NCI-H187 (cell line): ENCODE data around the gene ICE1.
"Not testable (repeated sequence)": the region's sequence is repeated elsewhere in the genome, so short reads cannot be mapped to it uniquely, and the experiment has no call there.

Experiments used
- DNase-seq, 2 experiments: peaks; one replicate each; lab custom pipeline; 2025; lab: John Stamatoyannopoulos, UW

Gene ICE1

DNA sequence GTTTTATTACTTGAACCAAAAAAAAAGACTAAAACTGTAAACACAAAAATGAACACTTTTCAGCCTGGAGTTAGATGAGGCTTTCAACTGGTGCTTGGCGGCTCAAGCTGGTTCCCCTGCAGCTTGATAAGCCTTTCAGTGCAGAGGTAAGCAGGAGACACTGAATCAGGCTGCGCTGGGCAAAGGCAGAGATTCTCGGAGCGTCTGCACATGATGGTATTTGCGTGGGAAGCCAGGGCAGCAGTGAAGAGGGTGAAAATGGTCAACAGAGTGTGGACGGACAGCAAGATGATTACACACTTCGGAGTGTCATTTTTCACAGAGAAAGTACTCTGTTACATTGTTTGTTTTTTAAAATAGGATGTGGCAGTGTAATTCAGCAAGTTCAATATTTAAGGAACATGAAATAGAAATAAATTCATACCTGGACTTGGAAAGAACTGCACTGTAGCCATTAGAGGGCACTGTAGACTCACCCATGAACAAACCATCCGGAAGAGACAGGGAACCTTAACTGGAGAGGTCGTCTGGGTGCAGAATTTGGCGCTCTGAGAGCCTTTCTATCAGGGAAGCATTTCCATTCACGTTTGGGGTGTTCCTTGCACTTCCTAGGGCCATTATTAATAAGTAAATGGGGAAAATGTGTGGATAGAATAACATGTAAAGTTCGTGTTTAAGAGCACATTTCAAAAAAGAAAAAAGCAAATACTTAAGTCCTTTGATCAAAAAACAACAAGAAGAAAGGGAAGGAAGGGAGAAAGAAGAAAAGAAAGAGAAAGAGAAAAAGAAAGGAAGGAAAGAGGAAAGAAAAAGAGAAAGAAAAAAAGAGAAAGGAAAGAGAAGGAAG, 69.8 kb downstream of the ICE1 start:
- peak in 1 of 2 experiments; percentile 21 for DNase-seq

DNA sequence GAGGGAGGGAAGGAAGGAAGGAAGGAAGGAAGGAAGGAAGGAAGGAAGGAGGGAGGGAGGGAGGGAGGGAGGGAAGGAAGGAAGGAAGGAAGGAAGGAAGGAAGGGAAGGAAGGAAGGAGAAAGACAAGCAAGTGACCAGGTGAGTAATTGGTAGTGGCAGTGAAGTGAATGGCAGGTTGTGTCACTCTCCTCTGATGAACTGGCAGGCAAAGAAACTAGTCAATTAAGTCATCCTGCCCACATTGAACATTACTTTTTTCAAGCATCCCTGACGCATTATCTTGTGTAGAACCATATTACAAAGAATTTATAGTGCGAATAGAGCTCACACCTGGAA, 70.4 kb downstream of the ICE1 start:
- DNase-seq: not testable (repeated sequence)

DNA sequence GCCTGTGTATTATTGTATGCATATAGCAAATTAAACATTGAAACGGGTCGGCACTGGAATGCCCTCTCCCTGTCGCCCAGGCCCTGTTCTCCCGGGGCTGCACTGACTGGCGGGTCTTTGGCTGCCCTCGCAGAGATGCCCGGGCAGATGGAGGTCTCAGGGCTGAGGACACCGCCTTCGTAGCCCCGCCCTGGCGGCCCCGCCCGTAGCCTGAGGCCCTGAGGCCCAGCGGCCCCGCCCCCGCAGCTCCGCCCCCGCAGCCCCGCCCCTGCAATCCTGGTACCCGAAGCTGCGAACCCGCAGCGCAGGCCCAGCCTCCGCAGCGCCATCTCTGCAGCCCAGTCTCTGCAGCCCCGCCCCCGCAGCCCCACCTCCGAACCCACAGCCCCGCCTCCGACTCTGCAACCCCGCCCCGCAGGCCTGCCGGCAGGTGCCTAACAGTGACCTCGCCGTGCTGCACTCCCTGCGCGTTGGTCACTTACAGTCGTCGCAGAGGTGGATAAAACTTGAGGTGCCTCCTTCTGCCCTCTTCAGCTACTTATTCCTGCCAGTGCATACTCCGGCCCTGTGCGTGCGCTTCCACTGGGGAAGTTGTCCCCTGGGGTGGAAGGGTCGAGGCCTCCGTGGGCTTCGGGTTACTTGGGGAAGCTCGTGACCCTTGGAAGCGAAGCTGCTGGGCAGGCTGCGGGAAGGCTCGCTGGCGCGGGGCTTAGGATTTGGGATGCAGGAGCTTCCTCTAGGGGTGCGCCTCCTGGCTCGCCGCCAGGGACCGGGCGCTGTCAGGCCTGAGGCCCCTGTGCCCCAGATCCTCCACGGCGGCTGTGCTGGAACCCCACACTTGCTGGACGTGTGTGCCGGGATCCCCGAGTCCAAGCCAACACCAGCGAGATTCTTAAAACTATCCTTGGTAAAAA, 72.3 kb downstream of the ICE1 start:
- DNase-seq: peak; percentile 17 to 69

DNA sequence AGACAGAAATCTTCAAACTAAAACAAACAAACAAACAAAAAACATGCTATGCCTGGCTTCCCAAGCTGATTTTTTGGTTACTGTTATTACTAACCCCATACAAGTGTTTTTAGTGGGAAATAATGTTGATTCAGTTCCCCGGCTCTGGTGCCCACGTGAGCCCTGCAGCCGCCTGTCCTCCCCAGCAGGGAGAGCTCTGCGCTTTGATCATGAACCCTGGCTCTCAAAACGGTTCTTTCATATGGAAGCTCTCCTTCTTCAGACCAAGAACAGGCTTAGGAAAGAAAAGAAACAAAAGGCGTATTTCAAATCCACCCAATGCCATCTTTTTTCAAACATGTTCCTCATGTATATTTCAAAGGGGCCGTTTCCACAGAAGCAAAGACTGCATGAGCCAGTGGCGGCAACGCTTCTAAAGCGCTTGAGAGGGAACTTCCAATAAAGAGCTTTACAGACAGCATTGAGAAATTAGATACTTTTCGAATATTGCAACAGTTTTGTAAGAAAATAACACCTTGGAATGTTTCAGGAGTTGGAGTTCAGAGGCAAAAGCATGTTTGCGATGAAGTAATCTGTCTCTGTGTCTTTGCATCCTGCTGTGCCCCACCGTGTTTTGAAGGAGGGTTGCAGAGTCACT, 74.8 kb downstream of the ICE1 start:
- peak; percentile 11 to 42 for DNase-seq

- no peak for DNase-seq
Observed at GRCh38 chr5:5499442-5499841, 77.0 kb downstream of the ICE1 start.

DNA sequence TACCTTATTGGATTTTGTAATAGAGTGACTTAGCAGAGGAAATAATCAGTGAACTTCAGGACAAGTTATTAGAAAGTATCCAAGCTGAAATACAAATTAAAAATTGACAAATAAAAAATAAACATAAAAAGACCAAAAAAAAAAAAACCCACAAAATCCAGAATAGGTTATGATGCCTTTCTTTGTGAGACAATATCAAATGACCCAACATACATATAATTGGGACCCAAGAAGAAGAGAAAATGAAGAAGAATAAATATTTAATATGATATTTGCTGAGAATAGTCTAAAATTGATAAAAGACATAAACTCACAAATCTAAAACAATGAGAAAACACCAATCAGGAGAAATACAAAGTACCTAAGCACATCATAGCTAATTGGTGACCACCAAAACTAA, 81.8 kb downstream of the ICE1 start:
- DNase-seq: no peak

DNA sequence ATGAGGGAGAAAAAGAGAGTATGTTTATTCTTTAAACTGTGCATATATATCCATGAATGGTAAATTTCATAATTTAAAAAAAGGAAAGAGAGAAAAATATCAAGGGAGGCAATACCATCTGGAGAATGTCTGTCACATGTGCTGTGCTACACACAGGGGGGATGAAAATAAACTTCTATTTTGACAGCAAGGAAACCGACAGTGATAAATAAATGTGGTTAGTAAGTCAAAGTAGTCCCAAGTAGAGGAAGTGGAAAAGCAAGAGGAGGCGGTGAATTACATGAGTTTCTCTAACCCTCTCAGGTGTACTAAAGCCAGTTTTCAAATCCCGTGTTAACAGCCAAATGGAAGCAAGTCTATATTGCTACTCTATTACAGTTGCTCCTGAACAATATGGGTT, 83.3 kb downstream of the ICE1 start:
- no peak for DNase-seq

DNA sequence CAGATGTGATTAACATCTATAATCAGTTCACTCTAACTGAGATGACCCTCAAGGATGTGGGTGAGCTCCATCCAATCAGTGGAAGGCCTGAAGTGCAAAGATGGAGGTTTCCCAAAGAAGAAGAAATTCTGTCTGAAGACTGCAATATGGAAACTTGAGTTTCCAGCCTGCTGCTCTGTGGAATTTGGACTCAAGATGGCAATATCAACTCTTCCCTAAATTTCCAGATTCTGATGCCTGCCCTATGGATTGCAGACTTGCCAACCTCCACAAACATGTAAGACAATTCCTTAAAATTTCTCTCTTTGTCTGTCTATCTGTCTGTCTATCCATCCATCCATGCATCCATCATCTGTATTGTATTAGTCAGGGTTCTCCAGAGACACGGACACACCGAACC, 85.9 kb downstream of the ICE1 start:
- DNase-seq: no peak

DNA sequence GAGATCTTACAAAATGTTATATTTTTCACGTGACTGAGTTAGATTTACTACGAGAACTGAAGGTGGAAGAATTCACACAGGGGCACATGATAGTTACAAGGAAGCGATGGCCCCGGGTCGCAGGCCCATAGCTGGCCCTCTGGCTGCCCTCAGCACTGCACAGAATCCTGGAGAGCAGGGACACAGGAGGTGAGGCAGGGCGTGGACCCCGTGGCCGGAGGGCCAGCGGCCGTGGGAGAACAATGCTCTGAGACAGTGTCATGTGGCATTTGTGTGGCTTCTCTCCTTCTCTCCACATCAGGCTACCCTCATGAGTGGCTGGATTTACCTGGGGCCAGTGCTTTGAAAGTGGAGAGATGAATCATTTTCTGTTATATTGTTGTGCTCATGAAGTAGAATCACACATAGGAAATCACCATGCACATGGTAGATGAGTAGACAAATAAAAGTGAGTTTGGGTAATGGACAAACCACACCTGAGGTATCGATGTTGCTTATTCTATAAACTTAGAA, 89.5 kb downstream of the ICE1 start:
- no peak for DNase-seq

DNA sequence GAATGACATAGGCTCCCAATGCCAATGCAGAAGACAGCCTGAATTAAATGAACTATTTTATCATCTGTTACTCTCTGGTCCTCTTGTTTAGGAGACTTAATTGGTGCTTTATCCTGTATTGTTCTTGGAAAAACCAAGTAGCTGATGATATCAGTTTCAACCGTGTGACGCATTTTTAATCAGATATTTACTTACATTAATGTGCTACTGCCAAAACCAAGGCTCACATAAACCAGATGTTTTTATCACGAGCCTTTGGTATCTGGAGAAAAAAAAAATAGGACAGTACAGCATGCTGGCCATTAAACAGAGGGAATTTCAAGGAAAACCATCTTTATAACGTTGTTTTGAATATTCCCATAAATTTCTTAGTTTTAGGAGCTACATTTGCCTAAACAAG, 90.1 kb downstream of the ICE1 start:
- DNase-seq: no peak

- DNase-seq: not testable (repeated sequence)
Observed at GRCh38 chr5:5520622-5521021, 98.1 kb downstream of the ICE1 start.

GRCh38 chr5:5521029-5521428, 98.6 kb downstream of the ICE1 start:
- DNase-seq: no peak

DNA sequence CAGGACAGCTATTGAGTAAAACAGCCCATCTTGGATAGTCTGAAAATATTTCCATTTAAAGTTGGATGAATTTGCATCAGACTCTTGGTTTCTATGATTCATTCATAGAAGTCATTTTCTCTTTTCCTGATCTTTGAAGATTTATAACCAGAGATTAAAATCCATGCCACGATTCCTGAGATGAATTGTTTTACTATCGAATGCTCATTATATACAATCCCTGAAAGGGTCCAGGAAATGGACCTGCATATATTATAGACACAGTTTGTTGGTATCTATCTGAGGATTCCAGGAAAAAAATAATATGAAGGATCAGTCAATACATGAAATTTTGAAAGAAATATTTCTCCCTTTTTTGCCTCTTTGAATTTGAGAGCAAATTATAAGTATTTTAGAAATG, 99.0 kb downstream of the ICE1 start:
- no peak for DNase-seq

GRCh38 chr5:5522336-5522735, 99.9 kb downstream of the ICE1 start:
- no peak for DNase-seq

- no peak for DNase-seq
Observed at GRCh38 chr5:5523066-5523505, 100.6 kb downstream of the ICE1 start.

GRCh38 chr5:5524327-5524726, 101.8 kb downstream of the ICE1 start:
- DNase-seq: no peak

DNA sequence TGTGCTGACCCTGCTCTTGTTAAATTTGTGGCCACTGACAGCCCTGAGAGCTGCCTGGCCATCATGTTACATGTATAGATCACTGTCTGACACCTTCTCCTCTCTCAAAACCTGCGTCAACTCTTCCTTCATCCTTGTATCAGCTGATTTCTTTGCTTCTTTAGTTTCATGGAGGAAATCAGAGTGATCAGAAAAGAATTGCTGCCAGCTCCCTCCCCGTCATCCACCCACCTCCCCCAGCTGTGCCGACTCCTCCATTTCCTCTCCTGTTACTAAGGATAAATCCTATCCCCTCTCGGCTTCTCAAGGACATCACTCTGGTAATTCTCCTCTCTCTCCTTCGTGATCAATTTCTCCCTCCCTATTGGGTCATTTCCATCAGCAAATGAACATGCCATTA, 108.9 kb downstream of the ICE1 start:
- no peak for DNase-seq

GRCh38 chr5:5532306-5533076, 110.0 kb downstream of the ICE1 start:
- no peak for DNase-seq

DNA sequence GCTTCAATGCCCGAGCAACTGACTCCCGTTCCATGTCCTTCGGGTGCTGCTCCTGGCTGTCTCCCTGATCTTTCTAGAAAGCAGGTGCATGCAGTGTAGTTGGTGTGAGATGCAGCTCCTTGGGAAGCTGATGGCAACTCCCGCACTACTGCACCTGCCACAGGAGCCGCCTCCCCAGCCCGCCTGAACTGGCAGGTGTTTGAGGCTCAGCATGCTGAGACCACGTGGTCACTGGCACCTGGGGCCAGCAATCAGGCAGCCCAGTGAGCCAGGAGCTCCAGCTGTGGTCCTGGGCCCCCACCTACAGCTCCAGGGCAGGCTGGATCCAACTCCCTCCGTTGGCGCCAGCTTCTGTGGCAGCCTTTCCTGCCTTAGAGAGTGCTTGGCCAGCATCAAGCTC, 111.5 kb downstream of the ICE1 start:
- no peak for DNase-seq

GRCh38 chr5:5534333-5534732, 111.9 kb downstream of the ICE1 start:
- DNase-seq: no peak

GRCh38 chr5:5536871-5537270, 114.4 kb downstream of the ICE1 start:
- no peak for DNase-seq

DNA sequence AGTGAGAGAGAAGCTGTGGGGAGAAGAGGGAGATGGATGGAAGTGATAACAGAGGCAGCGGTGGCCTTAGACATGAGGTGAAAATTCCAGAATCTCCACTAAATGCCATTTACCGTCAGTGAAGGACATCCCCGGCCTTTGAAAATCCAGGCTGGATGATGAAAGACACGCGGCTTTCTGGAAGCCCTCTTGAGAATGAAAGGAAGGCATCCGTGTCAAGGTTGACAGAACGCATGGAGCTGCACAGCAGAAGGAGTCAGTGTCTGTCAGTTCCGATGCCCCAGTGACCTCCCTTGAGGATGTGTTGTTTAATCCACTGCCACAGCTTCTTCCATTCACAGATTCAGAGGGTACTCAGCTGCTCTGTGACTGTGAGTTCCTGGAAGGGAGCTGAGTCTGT, 114.9 kb downstream of the ICE1 start:
- DNase-seq: no peak
